Measurements from ENCODE around the gene TMEM164.
A peak's percentile ranks its signal among the peaks of the same experiment; 100 is the strongest.

TMEM164 gene

DNA sequence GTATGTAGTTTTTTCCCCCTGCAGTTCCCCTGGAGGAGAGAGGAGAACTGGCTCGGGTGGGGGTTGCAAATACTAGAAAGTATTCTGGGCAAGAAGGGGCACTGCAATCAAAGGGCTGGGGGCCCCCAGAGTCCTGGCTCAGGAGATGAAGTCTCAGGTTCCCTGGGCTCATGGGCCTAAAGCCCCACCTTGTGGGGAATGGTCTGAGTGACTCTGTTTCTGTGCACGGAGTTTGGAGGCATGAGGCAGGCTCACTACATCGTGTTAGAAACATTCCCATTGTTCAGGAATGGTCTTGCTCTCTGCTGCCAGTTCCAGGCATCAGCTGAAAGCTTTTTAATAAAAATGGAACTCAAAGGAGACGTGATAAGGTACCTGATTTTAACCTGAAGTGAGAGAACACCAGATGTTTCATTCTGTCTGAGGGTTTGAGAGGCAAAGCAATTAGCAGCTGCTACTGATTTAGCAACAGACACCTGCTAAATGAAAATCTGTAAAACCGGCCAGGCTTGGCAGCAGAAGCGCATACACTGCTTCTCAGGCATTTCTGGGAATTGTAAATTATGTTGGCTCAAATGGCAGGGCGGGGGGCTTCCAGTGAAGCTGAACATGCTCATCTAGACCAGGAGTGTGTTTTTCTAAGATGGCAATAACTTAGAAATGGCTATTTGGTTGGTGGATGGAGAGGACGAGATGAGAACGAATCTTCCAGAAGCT is 122.7 kb downstream of the TMEM164 start:
- DNase-seq, result peak in 1 of 3 donors; percentile 13
- Histone ChIP-seq H3K9me3 (ENCODE audit: control extremely low read depth in 1 of 5, control insufficient read depth in 4 of 5, insufficient read depth in 2 of 5, low read depth in 1 of 5, low read length in 4 of 5) (no peaks in the 10 kb centered on the region), H3K4me3 (ENCODE audit: control insufficient read depth in 1 of 7, extremely low read depth in 1 of 7, insufficient read depth in 4 of 7, low read depth in 2 of 7, low read length in 6 of 7) (no peak overlapping the region), H3K27ac (ENCODE audit: insufficient read depth in 1 of 2, low read depth in 1 of 2, low read length in 2 of 2, poor library complexity in 1 of 2, severe bottlenecking in 2 of 2) (no peak overlapping the region), H3K36me3 (ENCODE audit: control insufficient read depth in 4 of 4, insufficient read depth in 4 of 4, low read length in 3 of 4) (peaks cover 0 to 5% (median 0%) of the 10 kb centered on the region in 4 experiments), H3K27me3 (replicated peaks in 2 of 5; ENCODE audit: control insufficient read depth in 4 of 5, insufficient read depth in 5 of 5, low read length in 4 of 5) (peaks cover 0 to 11% (median 0%) of the 10 kb centered on the region in 5 experiments), H3K4me1 (ENCODE audit: control extremely low read depth in 1 of 4, control insufficient read depth in 4 of 4, insufficient read depth in 4 of 4, low read length in 3 of 4) (no peaks in the 10 kb centered on the region)
- CTCF ChIA-PET, result interaction anchor here (1.3 to 1.5 kb wide), 2 partner anchors 21 to 100 kb away, joined by 3 read pairs; no protein-coding TSS in a partner anchor
- POLR2A ChIA-PET, result no interaction called here
- WGBS (ENCODE audit: insufficient coverage), result 67% methylated on average over 7 of the region's 9 CpGs

DNA sequence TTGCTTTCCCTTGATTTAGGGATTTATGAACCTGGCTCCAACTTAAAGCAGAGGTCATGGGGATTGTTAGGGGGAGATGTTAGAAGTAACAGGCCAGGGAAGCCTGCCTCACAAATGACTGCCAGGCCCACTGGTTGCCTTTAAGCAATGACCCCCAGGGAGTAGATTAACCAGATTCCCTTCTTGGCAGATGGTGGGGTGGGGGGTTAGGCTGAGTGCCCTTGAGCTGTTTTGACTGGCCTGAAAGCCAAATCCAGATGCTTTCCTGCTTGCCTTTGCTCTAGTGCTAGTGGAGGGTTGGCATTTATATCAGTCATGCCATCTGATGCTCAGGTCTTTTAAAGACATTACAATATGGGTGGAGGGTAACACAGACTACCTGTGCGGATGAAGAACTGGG is 128.1 kb downstream of the TMEM164 start:
- no peak overlapping the region for H3K4me3 ChIP-seq (ENCODE audit: control insufficient read depth in 1 of 7, extremely low read depth in 1 of 7, insufficient read depth in 4 of 7, low read depth in 2 of 7, low read length in 6 of 7)
- no peak overlapping the region for H3K27ac ChIP-seq (ENCODE audit: insufficient read depth in 1 of 2, low read depth in 1 of 2, low read length in 2 of 2, poor library complexity in 1 of 2, severe bottlenecking in 2 of 2)
- CTCF ChIA-PET, result no interaction called here
- no peaks in the 10 kb centered on the region for H3K9me3 ChIP-seq (ENCODE audit: control extremely low read depth in 1 of 5, control insufficient read depth in 4 of 5, insufficient read depth in 2 of 5, low read depth in 1 of 5, low read length in 4 of 5)
- peaks cover 0 to 7% (median 0%) of the 10 kb centered on the region in 5 experiments for H3K27me3 ChIP-seq (replicated peaks in 2 of 5; ENCODE audit: control insufficient read depth in 4 of 5, insufficient read depth in 5 of 5, low read length in 4 of 5)
- peaks cover 0 to 2% (median 0%) of the 10 kb centered on the region in 4 experiments for H3K36me3 ChIP-seq (ENCODE audit: control insufficient read depth in 4 of 4, insufficient read depth in 4 of 4, low read length in 3 of 4)
- no peak for DNase-seq
- no CpG with 5 or more reads among the region's 1 CpG for WGBS (ENCODE audit: insufficient coverage)
- peaks cover 0 to 3% (median 0%) of the 10 kb centered on the region in 4 experiments for H3K4me1 ChIP-seq (ENCODE audit: control extremely low read depth in 1 of 4, control insufficient read depth in 4 of 4, insufficient read depth in 4 of 4, low read length in 3 of 4)
- POLR2A ChIA-PET, result no interaction called here

DNA sequence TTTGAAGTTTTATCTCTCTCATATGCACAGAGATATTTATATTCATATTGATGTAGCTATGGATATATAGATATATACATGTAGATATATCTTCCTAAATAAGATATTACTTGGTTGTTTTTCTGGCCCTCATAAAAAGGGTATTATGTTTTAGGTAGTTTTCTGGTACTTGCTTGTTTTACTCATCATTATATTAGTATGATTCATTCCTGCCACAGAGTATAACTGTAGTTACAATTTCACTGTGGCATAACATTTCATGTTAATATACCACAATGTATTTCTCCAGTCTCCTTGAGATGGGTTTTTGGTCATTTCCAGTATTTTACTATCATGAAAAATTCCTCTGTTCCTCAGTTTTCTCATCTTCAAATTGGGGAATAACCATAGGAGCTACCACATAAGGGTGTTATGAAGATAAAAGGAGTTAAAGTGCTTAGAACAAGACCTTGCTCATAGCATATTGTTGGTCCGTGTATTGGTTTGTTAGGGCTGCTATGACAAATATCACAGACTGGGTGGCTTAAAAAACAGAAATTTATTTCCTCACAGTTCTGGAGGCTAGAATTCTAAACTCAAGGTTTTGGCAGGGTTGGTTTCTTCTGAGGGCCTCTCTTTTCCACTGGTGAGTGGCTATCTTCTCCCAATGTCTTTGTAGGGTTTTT is 129.7 kb downstream of the TMEM164 start:
- Histone ChIP-seq H3K9me3 (ENCODE audit: control extremely low read depth in 1 of 5, control insufficient read depth in 4 of 5, insufficient read depth in 2 of 5, low read depth in 1 of 5, low read length in 4 of 5) (no peaks in the 10 kb centered on the region), H3K4me3 (ENCODE audit: control insufficient read depth in 1 of 7, extremely low read depth in 1 of 7, insufficient read depth in 4 of 7, low read depth in 2 of 7, low read length in 6 of 7) (no peak overlapping the region), H3K27ac (ENCODE audit: insufficient read depth in 1 of 2, low read depth in 1 of 2, low read length in 2 of 2, poor library complexity in 1 of 2, severe bottlenecking in 2 of 2) (no peak overlapping the region), H3K27me3 (replicated peaks in 2 of 5; ENCODE audit: control insufficient read depth in 4 of 5, insufficient read depth in 5 of 5, low read length in 4 of 5) (peaks cover 0 to 2% (median 0%) of the 10 kb centered on the region in 5 experiments), H3K4me1 (ENCODE audit: control extremely low read depth in 1 of 4, control insufficient read depth in 4 of 4, insufficient read depth in 4 of 4, low read length in 3 of 4) (peaks cover 0 to 3% (median 0%) of the 10 kb centered on the region in 4 experiments), H3K36me3 (ENCODE audit: control insufficient read depth in 4 of 4, insufficient read depth in 4 of 4, low read length in 3 of 4) (peaks cover 0 to 3% (median 0%) of the 10 kb centered on the region in 4 experiments)
- ChIA-PET CTCF (interaction anchor here (1.6 kb wide), 1 partner anchor 13 kb away, joined by 4 read pairs; no protein-coding TSS in a partner anchor), POLR2A (no interaction called here)
- no peak for DNase-seq
- WGBS (ENCODE audit: insufficient coverage), result no CpG with 5 or more reads among the region's 1 CpG

DNA sequence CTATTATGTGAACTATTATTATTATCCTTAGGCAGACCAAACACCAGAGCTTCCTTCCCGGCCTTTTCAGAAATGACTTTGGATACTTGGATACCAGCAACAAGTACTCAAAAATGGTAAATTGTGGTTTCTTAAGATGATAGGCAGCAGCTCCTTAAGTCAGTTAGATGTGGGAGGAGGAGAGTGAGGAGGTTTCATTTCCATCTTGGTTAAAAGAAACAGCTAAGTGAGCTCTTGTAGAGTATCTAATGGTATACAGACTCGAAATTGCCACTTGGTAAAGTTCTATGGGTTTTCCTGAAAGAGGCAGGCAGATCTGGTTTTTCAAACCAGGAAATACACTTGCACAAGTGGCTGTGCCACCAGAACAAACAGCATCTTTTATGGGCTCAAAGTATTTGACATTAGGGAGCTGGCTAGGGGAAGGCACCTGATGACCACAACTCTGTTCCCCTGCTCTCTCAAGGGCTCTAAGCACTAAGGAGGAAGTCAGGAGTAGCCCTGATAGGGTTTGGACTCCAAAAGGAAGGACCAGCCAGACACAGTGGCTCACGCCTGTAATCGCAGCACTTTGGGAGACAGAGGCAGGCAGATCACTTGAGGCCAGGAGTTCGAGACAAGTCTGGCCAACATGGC is 130.9 kb downstream of the TMEM164 start:
- 64% methylated on average over 1 of the region's 5 CpGs for WGBS (ENCODE audit: insufficient coverage)
- no peaks in the 10 kb centered on the region for H3K9me3 ChIP-seq (ENCODE audit: control extremely low read depth in 1 of 5, control insufficient read depth in 4 of 5, insufficient read depth in 2 of 5, low read depth in 1 of 5, low read length in 4 of 5)
- H3K27ac ChIP-seq (ENCODE audit: insufficient read depth in 1 of 2, low read depth in 1 of 2, low read length in 2 of 2, poor library complexity in 1 of 2, severe bottlenecking in 2 of 2), result no peak overlapping the region
- H3K4me3 ChIP-seq (ENCODE audit: control insufficient read depth in 1 of 7, extremely low read depth in 1 of 7, insufficient read depth in 4 of 7, low read depth in 2 of 7, low read length in 6 of 7), result no peak overlapping the region
- no peak for DNase-seq
- ChIA-PET POLR2A (no interaction called here), CTCF (interaction anchor here (1.6 kb wide), 1 partner anchor 12 kb away, joined by 4 read pairs; no protein-coding TSS in a partner anchor)
- H3K4me1 ChIP-seq (ENCODE audit: control extremely low read depth in 1 of 4, control insufficient read depth in 4 of 4, insufficient read depth in 4 of 4, low read length in 3 of 4), result peaks cover 0 to 3% (median under 1%) of the 10 kb centered on the region in 4 experiments
- H3K27me3 ChIP-seq (replicated peaks in 2 of 5; ENCODE audit: control insufficient read depth in 4 of 5, insufficient read depth in 5 of 5, low read length in 4 of 5), result no peaks in the 10 kb centered on the region
- peaks cover 0 to 3% (median 0%) of the 10 kb centered on the region in 4 experiments for H3K36me3 ChIP-seq (ENCODE audit: control insufficient read depth in 4 of 4, insufficient read depth in 4 of 4, low read length in 3 of 4)

DNA sequence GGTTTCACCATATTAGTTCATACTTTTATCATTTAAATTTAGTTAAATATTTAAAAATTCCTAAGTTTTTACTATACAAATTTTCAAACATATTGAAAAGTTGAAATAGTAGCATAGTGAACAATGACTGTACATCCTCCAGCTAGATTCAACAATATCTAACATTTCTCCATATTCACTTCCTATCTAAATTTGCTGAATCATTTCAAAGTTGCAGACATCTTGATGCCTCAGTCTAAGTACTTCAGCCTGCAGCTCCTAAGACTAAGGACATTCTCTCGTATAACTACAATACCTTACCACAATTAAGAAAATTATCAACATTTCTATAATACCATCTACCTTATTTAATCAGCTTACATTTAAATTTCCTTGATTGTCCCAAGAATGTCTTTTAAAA is 132.7 kb downstream of the TMEM164 start:
- no peaks in the 10 kb centered on the region for H3K9me3 ChIP-seq (ENCODE audit: control extremely low read depth in 1 of 5, control insufficient read depth in 4 of 5, insufficient read depth in 2 of 5, low read depth in 1 of 5, low read length in 4 of 5)
- ChIA-PET CTCF (interaction anchor here (1.5 kb wide), 1 partner anchor 11 kb away, joined by 4 read pairs; no protein-coding TSS in a partner anchor), POLR2A (no interaction called here)
- peaks cover 0 to 5% (median 0%) of the 10 kb centered on the region in 5 experiments for H3K27me3 ChIP-seq (replicated peaks in 2 of 5; ENCODE audit: control insufficient read depth in 4 of 5, insufficient read depth in 5 of 5, low read length in 4 of 5)
- WGBS (ENCODE audit: insufficient coverage), result 90% methylated on average over 1 of the region's 1 CpG
- H3K4me3 ChIP-seq (ENCODE audit: control insufficient read depth in 1 of 7, extremely low read depth in 1 of 7, insufficient read depth in 4 of 7, low read depth in 2 of 7, low read length in 6 of 7), result no peak overlapping the region
- peaks cover 0 to 3% (median 2%) of the 10 kb centered on the region in 4 experiments for H3K4me1 ChIP-seq (ENCODE audit: control extremely low read depth in 1 of 4, control insufficient read depth in 4 of 4, insufficient read depth in 4 of 4, low read length in 3 of 4)
- DNase-seq, result peak in 2 of 3 donors; percentile 27 to 41
- peaks cover 0 to 3% (median 0%) of the 10 kb centered on the region in 4 experiments for H3K36me3 ChIP-seq (ENCODE audit: control insufficient read depth in 4 of 4, insufficient read depth in 4 of 4, low read length in 3 of 4)
- no peak overlapping the region for H3K27ac ChIP-seq (ENCODE audit: insufficient read depth in 1 of 2, low read depth in 1 of 2, low read length in 2 of 2, poor library complexity in 1 of 2, severe bottlenecking in 2 of 2)

DNA sequence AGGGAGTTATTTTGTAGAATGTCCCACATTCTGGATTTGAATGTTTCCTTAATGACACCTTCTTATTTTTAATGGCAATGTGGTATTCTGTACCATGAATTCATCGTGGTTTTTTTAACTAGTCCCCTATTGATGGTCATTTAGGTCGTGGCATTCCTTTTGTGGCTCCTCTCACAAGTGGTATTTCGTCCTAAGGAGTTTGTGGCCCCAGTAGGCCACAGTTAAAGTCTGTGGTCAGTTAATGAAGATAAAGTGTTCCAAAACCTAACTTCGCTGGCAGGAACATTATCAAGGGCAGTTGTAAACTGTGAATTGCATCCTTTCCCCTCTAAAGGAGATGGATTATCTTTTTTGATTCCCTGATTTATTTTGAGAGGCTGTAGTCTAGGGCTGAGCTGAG is 133.2 kb downstream of the TMEM164 start:
- DNase-seq, result no peak
- Histone ChIP-seq H3K9me3 (ENCODE audit: control extremely low read depth in 1 of 5, control insufficient read depth in 4 of 5, insufficient read depth in 2 of 5, low read depth in 1 of 5, low read length in 4 of 5) (no peaks in the 10 kb centered on the region), H3K27me3 (replicated peaks in 2 of 5; ENCODE audit: control insufficient read depth in 4 of 5, insufficient read depth in 5 of 5, low read length in 4 of 5) (peaks cover 0 to 5% (median 0%) of the 10 kb centered on the region in 5 experiments), H3K27ac (ENCODE audit: insufficient read depth in 1 of 2, low read depth in 1 of 2, low read length in 2 of 2, poor library complexity in 1 of 2, severe bottlenecking in 2 of 2) (no peak overlapping the region), H3K4me1 (ENCODE audit: control extremely low read depth in 1 of 4, control insufficient read depth in 4 of 4, insufficient read depth in 4 of 4, low read length in 3 of 4) (peaks cover 0 to 3% (median 2%) of the 10 kb centered on the region in 4 experiments), H3K36me3 (ENCODE audit: control insufficient read depth in 4 of 4, insufficient read depth in 4 of 4, low read length in 3 of 4) (peaks cover 0 to 3% (median 0%) of the 10 kb centered on the region in 4 experiments), H3K4me3 (ENCODE audit: control insufficient read depth in 1 of 7, extremely low read depth in 1 of 7, insufficient read depth in 4 of 7, low read depth in 2 of 7, low read length in 6 of 7) (no peak overlapping the region)
- WGBS (ENCODE audit: insufficient coverage), result 82% methylated on average over 3 of the region's 4 CpGs
- ChIA-PET POLR2A (no interaction called here), CTCF (interaction anchor here (1.5 kb wide), 1 partner anchor 10 kb away, joined by 4 read pairs; no protein-coding TSS in a partner anchor)
